ENCODE data around the gene TMEM168. TPM values are rescaled to one million over a fixed set of nuclear protein-coding genes. Genes with fewer than 3 reads are reported as not detected.

Gene TMEM168
- total RNA-seq (2022; extraction: Qiagen RNA extraction; ENCODE audit: low read depth), result 9.1 to 13.3 TPM (median 10.7 TPM) in 5 replicates

GRCh38 chr7:112789817-112790585, at the start of gene TMEM168:
TMEM168 (minus strand) TSS chr7:112790393; CDS start chr7:112784825, 5,568 bp downstream.

Measured in A549 treated with DMSO at 1 μM for 4 hours (cell line).